GM18517 (cell line): Measurements from ENCODE around the gene PTPRJ.
A peak's percentile ranks its signal among the peaks of the same experiment; 100 is the strongest.

Experiments used
- ATAC-seq: cut with Tn5 transposase; IDR thresholded peaks from one replicate; pipeline ENCODE4 v1.9.1; 2021; ENCODE audit warnings: mild to moderate bottlenecking, moderate library complexity; ENCODE audit not compliant: unreplicated experiment

The PTPRJ gene

GRCh38 chr11:48090174-48090573 lies 109.8 kb downstream of the PTPRJ start:
- no peak for ATAC-seq

GRCh38 chr11:48091426-48092102 lies 111.2 kb downstream of the PTPRJ start:
- no peak for ATAC-seq

GRCh38 chr11:48093323-48093722 lies 113.0 kb downstream of the PTPRJ start:
- no peak for ATAC-seq

GRCh38 chr11:48093795-48094642 lies 113.7 kb downstream of the PTPRJ start:
- ATAC-seq: no peak

GRCh38 chr11:48094643-48095339 lies 114.4 kb downstream of the PTPRJ start:
- ATAC-seq: no peak

- ATAC-seq: no peak
These were observed 115.6 kb downstream of the PTPRJ start for GRCh38 chr11:48095779-48096470.

- no peak for ATAC-seq
These were observed 116.5 kb downstream of the PTPRJ start for GRCh38 chr11:48096588-48097525.

GRCh38 chr11:48098024-48098423 lies 117.7 kb downstream of the PTPRJ start:
- ATAC-seq: no peak

- no peak for ATAC-seq
These were observed 119.6 kb downstream of the PTPRJ start for GRCh38 chr11:48099916-48100446.

GRCh38 chr11:48101044-48101733 lies 120.8 kb downstream of the PTPRJ start:
- no peak for ATAC-seq

GRCh38 chr11:48101958-48102357 lies 121.6 kb downstream of the PTPRJ start:
- no peak for ATAC-seq

- no peak for ATAC-seq
These were observed 123.5 kb downstream of the PTPRJ start for GRCh38 chr11:48103621-48104567.

GRCh38 chr11:48104568-48104924 lies 124.2 kb downstream of the PTPRJ start:
- ATAC-seq: no peak

- ATAC-seq: no peak
These were observed 125.0 kb downstream of the PTPRJ start for GRCh38 chr11:48105096-48105990.

GRCh38 chr11:48106166-48106565 lies 125.8 kb downstream of the PTPRJ start:
- ATAC-seq: no peak

- peak; percentile 77 for ATAC-seq
These were observed 126.9 kb downstream of the PTPRJ start for GRCh38 chr11:48107188-48107704.
